NCI-H146 treated with DMSO at 0.1 percent for 48 hours (cell line): ENCODE results near the gene SEPHS1.

Experiments used
- DNase-seq: peaks from one replicate; lab custom pipeline; 2025; ENCODE audit not compliant: unreplicated experiment; lab: John Stamatoyannopoulos, UW

The SEPHS1 gene

DNA sequence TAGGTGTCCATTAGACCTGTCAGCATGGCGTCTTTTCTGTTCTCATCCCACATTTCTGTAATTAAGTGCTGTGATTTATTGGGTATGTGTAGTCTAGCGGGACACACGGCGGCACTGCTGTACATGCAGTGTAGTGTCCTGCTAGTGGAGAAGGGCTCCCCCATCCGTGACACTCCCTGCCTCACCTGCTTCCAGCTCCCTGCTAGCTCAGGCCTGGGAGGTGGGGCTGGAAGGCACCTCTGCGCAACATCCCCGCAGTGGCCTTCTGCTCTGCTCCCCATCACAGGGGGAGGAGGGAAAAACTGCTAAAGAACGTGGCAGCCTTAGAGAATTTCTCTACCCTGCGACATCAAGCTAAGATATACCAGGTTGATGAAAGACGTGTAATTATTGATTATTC lies 19.5 kb downstream of the SEPHS1 start:
- no peak for DNase-seq

DNA sequence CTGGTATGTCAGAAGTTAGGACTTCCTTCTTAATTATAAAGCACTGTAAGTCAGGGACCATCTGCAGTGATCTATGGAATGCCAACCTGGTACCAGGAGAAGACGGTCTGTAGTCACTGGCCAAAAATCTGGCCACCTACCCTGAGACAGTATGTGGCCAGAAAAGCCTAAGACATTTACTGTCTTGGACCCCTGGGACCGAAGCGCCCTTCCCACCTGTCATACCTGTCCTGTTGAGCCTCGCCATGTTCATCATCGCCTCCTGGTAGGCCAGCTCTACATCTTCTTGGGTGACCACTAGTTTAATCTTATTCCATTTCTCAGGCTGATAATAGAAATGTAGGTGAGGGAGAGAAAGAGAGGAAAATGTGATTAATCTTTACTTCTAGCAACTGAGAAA lies 20.0 kb downstream of the SEPHS1 start:
- DNase-seq = no peak

DNA sequence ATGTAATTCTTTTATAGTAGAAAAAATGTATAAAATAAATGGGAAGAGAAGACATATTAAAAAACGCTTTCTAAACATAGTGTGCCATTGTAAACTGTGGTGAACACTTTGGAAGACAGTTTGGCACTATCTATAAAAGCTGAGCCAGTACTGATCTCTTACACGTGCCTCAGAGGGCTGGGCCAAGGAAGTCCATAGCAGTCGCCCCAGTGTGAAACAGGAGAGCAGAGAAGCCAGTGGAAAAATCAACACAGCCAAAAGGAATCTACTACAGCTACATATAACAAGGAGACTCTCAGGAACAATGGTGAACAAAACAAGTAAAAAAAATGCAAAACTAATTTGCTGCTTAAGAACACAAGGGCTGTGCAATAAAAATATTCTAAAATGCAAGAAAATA lies 20.6 kb downstream of the SEPHS1 start:
- no peak for DNase-seq

DNA sequence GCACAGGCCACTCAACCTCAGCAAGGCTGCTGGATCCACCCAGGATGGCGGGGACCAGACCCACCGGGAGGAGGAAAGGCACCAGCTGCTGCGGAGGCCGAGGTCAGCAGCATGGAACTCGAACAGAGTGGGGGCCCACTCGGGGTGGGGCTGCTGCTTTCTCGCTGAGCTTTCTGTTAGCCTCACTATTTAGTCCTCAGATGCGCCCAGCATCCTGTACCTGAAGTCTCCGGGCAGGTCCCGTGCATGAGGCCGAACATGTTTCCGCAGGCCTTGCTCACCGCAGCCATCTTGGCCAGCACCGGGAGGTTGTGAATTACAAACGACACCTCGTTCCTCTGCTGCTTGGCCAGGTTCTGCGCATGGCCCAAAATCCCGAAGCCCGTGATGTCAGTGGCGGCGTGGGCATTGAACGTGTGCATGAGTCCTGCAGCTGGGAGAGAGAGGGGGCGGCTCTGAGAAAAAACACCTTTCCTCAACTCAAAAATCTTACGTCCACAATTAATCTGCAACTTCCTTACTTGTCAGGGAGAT lies 25.4 kb downstream of the SEPHS1 start:
- DNase-seq = no peak

DNA sequence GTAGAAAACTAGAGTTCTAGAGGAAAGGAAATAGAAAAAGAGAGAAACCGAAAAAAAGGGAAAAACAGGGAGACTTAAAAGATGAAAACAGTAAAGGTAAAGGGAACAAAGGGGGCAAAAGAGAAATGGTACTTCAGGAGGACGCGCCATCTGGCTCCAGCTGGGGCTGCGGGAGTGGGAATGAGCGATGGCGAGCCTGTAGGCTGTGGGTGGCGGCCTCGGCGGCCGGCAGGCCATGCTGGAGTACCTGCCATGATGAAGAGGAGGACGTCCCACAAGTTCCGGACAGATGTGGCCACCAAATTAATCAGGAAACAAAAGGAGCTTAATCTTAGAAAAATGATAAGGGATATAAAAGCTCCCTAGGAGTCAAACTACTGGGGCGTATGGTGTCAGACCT lies 26.5 kb downstream of the SEPHS1 start:
- DNase-seq = no peak

DNA sequence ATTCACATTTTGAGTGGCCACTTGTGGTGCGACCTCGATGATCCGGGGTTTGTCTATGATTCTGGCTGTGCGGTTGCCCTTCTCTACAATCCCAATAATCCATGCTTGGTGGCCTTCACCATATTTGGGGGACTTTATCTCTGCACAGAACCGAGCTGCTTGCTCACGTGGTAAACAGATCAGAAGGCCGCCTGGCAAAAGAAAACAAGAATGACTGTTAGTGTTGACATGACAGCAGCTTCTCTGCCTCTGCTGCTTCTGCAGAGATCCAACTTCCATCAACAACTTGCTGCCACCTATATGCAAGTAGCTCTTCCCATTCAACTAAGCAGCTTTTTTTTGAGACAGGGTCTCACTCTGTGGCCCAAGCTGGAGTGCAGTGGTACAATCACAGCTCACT lies 28.9 kb downstream of the SEPHS1 start:
- DNase-seq = no peak

DNA sequence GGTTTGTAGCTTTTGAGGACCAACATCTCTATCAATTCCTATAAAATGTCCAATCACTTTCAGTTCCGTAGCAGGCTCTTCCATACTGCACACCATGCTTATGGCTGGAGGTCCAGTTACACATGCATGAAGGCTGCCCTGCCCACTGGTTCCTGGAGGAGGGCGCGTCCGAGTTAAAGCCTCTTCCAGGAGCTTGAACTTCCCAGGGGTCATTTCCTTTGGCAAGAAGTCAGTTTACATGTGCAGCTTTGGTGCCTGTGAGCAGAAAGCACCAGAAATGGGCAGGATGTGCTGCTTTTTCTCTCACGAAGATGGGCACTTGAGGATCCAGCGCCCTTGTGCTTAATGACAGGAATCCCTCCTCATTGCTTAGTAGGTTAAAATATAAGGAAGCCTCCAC lies 30.6 kb downstream of the SEPHS1 start:
- DNase-seq = no peak

DNA sequence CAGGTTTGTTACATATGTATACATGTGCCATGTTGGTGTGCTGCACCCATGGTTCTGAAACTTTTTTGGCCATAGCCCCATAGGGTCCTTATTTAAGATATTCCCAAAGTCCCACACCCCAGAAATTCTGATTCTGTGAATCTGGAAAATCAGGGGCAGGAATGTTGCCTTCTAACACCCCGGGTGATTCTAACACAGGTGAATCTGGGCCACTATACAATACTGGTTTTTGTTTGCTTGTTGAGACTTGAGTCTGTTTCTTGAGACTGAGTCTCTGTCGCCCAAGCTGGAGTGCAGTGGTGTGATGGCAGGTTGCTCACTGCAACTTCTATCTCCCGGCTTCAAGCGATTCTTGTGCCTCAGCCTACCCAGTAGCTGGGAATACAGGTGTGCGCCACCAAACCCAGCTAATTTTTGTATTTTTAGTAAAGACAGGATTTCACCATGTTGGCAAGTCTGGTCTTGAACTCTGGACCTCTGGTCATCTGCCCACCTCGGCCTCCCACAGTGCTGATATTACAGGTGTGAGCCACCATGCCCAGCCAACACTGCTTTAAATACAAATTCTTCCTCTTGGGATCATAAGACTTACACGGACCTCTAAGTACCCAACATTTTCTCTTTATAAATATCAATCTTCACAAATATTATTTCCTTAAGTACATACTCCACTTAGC lies 31.3 kb downstream of the SEPHS1 start:
- no peak for DNase-seq

DNA sequence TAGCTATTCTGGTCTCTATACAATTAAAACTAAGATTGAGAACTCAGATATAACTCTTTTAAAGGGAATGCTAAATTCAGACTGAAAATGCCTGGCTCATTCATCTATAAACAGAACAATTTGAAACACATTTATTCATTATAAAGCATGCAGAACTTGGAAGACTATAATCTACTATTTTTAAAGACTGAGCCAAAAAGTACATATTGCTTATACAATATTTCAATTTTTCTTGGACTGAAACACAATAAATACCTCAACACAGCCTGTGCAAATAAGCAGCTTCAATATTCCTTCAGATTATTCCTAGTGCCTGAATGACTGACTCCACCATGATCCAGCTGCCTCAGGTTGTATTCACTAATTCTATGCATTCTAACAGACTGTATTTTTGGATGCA lies 32.7 kb downstream of the SEPHS1 start:
- DNase-seq = no peak

DNA sequence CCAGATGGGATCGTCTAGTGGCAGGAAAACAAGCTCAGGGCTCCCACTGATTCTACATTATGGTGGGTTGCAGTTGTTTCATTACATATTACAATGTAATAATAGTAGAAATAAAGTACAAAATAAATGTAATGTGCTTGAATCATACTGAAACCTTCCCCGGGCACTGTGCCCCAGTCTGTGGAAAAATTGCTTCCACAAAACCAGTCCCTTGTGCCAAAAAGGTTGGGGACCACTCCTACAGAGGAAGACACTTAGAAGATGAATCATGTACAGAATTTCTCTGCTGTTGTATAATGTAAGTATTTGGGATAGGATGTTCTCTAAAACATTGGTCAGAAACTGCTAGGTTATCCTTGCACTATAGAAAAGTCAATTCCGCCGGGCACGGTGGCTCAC lies 36.9 kb downstream of the SEPHS1 start:
- DNase-seq = no peak

DNA sequence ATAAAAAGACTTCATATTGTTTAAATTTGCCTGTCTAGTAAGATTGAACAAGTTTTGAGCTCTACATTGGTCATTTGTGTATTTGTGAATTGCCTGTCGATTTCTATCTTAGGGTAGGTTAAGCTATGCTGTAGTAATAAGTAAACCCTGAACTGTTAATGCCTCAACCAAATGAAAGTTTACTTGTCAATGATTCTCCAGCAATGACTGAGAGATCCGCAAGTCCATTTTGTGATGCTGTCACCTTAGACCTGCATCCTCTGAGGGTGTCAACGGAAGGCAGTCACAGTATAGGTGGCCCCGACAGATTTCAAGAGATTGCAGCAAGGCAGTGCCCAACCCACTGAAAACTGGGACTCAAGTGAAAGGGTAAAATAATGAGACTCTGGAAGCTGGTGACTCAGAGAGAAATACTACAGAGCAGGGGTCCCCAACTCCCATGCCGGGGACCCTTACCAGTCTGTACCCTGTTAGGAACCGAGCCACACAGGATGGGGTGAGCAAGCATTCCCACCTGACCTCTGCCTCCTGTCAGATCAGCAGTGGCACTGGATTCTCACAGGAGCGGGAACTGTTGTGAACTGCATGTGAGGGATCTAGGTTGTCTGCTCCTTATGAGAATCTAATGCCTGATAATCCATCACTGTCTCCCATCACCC lies 37.4 kb downstream of the SEPHS1 start:
- DNase-seq = no peak

DNA sequence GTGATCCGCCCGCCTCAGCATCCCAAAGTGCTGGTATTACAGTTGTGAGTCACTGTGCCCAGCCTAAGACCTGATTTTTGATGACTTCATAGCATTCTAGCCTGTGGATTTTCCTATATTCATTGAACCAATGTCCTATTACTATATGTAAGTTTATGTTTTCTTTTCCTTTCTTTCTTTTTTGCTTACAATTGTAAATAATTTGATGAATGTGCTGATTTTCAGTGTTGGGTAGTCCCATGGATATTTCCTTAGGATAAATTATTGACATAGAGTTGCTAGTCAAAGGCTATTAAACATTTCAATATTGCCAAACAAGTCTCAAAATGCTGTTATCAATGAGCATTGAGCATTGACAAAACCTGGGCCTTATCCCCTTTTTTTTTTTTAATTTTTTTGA lies 38.3 kb downstream of the SEPHS1 start:
- no peak for DNase-seq

DNA sequence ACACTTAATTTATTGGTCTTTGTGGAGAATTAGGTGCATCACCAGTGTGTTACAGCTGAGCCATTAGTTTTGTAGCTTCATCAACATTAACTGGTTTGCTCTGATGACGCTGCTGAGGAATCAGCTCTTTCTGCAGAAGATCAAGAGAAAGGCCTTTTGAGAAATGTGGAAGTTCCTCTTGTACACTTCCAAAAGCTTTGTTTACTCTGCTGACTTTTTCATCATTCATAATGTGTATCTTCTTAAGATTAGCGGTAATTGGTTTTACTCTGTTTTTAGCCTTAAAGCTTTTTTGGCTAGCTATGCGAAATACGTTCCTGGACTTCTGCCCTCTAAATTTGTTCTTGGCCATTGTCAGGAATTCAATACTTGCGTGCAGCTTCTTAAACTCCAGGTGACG lies 40.0 kb downstream of the SEPHS1 start:
- DNase-seq = no peak

DNA sequence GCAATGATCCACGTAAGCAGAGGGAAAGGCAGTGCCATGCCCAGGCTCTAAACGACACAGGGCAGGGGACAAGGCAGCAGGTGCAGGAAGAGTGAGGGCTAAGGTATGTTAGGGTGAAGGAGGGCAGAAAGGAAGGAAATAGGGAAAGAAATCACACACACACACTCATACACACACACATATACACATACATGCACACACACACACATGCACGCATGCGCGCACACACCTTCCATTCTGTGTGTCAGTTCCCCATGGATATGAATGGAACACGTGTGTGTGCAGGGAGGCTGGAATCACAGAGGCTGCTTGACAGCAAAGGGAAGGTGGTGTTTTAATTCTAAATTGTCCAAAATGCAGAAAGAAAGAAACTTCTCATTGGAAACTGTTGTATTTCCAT lies 42.0 kb downstream of the SEPHS1 start:
- DNase-seq = no peak

DNA sequence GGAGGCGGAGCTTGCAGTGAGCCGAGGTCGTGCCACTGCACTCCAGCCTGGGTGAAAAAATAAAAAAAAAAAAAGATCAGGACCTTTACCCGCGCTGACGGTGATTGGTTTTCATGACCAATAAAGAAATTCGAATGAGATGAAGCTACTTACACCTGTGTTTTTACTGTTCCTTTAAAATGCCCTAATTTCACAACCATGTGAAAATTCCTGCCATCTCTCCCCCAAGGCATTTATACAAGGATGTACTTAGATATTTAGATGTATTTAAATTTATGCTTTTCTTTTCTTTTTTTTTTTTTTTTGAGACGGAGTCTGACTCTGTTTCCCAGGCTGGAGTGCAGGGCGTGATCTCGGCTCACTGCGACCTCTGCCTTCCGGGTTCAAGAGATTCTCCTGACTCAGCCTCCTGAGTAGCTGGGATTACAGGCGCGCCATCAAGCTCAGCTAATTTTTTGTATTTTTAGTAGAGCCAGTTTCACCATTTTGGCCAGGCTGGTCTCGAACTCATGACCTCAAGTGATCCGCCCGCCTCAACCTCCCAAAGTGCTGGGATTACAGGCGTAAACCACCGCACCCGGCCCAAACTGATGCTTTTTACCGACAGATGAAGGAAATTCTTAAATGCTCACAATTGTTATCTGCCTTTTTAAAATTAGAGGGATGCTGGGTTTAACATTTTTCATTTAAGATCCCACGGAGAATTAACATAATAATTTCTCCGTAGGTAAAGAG lies 45.1 kb downstream of the SEPHS1 start:
- DNase-seq = peak; percentile 52

DNA sequence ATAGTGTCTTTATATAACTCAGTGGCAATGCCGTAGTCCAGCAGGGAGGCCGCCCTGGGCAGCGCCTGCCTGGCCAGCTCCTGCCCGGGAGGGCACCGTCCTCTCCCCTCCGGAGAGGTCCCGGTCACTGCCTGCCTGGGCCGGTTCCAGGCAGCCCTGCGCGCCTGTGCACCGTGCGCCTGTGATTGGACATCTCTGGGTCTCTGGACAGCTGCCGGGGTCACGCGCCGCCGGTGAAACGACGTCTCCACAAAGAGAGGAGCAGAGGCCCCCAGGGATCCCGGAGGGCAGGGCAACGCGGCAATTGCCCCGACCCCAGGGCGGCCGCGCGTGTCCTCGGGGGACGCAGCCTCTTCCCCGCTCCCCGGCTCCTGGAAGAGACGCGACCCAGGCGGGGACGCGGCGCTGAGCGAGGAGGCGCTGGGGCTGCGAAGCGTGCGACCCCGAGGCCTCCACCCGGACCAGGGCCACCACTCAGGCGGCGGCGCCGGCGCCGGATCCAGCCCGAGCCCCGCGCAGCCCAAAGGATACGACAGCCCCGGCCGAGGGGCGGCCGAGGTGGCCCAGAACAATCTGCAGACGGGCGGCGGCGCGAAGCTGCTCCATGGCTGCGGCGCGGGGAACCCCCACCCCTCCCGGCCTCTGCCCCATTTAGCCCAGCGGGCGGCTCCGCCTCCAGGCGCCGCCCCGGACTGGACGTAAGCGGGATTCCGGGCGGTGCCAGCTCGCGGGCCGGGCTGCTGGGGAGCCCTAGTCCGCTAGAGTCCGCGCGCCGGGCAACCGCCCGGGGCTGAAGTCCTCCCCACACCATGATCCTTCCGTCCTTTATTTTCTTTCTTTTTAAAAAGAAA lies 48.4 kb downstream of the SEPHS1 start, which contains the start of gene PHYH:
TSS of gene PHYH (minus strand) at position 628 of the 851 bp plus-strand sequence. CDS start at position 606, 22 bp downstream.
- DNase-seq = peak; percentile 86

DNA sequence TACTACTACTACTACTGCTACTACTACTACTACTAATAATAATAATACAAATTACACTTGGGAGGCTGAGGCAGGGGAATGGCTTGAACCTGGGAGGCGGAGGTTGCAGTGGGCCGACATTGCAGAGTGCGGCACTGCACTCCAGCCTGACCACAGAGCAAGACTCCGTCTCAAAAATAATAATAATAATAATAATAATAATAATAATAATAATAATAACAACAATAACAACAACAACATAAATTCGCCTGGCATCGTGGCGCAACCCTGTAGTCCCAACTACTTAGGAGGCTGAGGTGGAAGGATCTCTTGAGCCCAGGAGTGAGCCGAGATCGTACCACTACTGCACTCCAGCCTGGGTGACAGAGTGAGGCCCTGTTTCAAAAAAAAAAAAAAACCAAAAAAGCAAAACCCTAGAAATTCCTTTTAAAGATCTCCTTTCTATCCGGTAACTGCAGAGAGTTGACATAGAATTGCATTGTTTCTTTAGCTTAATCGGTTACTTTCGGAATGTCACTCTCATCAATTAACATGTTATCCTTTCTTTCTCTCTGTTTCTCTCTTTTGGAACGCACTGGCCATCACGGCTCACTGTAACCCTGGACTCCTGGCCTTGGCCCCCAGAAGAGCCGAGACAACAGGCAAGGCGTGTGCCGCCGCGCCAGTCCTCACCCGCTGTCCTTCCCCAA lies 49.2 kb downstream of the SEPHS1 start:
- no peak for DNase-seq

DNA sequence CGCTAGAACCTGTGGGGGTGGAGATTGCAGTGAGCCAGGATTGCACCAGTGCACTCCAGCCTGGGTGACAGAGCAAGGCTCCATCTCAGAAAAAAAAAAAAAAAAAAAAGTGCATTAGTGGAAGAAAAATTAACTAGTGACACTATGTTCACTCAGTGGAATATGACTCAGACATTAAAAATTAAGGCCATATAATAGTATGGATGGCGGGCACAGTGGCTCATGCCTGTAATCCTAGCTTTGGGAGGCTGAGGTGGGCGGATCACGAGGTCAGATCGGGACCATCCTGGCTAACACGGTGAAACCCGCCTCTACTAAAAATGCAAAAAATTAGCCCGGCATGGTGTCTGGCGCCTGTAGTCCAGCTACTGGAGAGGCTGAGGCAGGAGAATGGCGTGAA lies 51.6 kb downstream of the SEPHS1 start:
- DNase-seq = no peak

DNA sequence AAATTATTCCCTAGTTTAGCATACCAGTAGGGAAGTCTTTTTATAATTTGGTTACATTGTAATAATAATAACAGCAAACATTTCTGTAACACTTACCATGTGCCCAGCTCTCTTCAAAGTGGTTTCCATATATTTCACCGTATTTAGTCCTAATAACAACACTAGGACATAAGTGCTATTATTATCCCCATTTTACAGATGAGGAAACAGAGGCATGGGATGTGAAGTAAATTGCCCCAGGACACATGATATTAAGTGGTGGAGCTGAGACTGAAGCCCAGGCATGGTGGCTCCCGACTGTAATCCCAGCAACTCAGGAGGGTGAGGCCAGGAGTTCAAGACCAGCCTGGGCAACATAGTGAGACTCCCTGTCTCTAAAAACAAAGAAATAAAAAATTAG lies 53.3 kb downstream of the SEPHS1 start:
- no peak for DNase-seq
